Neural progenitor cell (in vitro differentiated cells): ENCODE data around the gene COL8A2.

Experiments
- EZH2 ChIP-seq: fragments of 200-600 bp; sonication (generic); IDR thresholded peaks from 2 replicates; pipeline ENCODE4 v1.6.1; 2017; ENCODE audit warnings: antibody characterized with exemption, mild to moderate bottlenecking, moderate library complexity
- EZH2phosphoT487 ChIP-seq: fragments of 200-600 bp; sonication (generic); IDR thresholded peaks from 2 replicates; pipeline ENCODE4 v1.6.1; 2017; ENCODE audit warnings: antibody characterized with exemption
- TF ChIP-seq, protein P1 (sequence below): fragments of 200-600 bp; sonication (generic); IDR thresholded peaks from 2 replicates; pipeline ENCODE4 v1.5.1; 2017; ENCODE audit warnings: antibody characterized with exemption, mild to moderate bottlenecking

- TF ChIP-seq, protein P1, sequence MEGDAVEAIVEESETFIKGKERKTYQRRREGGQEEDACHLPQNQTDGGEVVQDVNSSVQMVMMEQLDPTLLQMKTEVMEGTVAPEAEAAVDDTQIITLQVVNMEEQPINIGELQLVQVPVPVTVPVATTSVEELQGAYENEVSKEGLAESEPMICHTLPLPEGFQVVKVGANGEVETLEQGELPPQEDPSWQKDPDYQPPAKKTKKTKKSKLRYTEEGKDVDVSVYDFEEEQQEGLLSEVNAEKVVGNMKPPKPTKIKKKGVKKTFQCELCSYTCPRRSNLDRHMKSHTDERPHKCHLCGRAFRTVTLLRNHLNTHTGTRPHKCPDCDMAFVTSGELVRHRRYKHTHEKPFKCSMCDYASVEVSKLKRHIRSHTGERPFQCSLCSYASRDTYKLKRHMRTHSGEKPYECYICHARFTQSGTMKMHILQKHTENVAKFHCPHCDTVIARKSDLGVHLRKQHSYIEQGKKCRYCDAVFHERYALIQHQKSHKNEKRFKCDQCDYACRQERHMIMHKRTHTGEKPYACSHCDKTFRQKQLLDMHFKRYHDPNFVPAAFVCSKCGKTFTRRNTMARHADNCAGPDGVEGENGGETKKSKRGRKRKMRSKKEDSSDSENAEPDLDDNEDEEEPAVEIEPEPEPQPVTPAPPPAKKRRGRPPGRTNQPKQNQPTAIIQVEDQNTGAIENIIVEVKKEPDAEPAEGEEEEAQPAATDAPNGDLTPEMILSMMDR = no peak
- TF ChIP-seq EZH2 (no peak), EZH2phosphoT487 (no peak)
These were observed 16.7 kb downstream of the COL8A2 start for GRCh38 chr1:36108314-36108713.
